AG08395 (cell line): ENCODE results near the gene RNH1.

Experiments
- DNase-seq: peaks from one replicate; pipeline ENCODE4 v3.0.0; 2012; ENCODE audit warnings: mixed read lengths, low spot score

The RNH1 gene

GRCh38 chr11:506995-507726, at the start of gene RNH1:
Gene RNH1 (minus strand): TSS chr11:507242. CDS start chr11:502162, 5,080 bp downstream.
- DNase-seq = peak; percentile 100

- DNase-seq = no peak
These were observed 49.0 kb upstream of the RNH1 start for GRCh38 chr11:555780-556661.

- no peak for DNase-seq
These were observed 48.3 kb upstream of the RNH1 start for GRCh38 chr11:555227-555779.

- peak; percentile 49 for DNase-seq
These were observed 47.6 kb upstream of the RNH1 start for GRCh38 chr11:554428-555226.

GRCh38 chr11:553988-554340, 46.9 kb upstream of the RNH1 start:
- DNase-seq = no peak

- DNase-seq = no peak
These were observed 46.3 kb upstream of the RNH1 start for GRCh38 chr11:553083-553987.

- DNase-seq = no peak
These were observed 44.6 kb upstream of the RNH1 start for GRCh38 chr11:551596-551995.

- no peak for DNase-seq
These were observed 44.1 kb upstream of the RNH1 start for GRCh38 chr11:551131-551530.

GRCh38 chr11:550746-551085, 43.7 kb upstream of the RNH1 start:
- DNase-seq = no peak

GRCh38 chr11:550021-550745, 43.1 kb upstream of the RNH1 start:
- DNase-seq = no peak

GRCh38 chr11:548700-549603, 41.9 kb upstream of the RNH1 start:
- DNase-seq = no peak

GRCh38 chr11:545171-545570, 38.1 kb upstream of the RNH1 start:
- no peak for DNase-seq

- DNase-seq = no peak
These were observed 37.8 kb upstream of the RNH1 start for GRCh38 chr11:544817-545166.

- DNase-seq = no peak
These were observed 34.4 kb upstream of the RNH1 start for GRCh38 chr11:541433-541885.

- no peak for DNase-seq
These were observed 33.8 kb upstream of the RNH1 start for GRCh38 chr11:540583-541432.

GRCh38 chr11:539971-540481, 33.0 kb upstream of the RNH1 start:
- no peak for DNase-seq

GRCh38 chr11:538431-539051, 31.5 kb upstream of the RNH1 start:
- no peak for DNase-seq
